Adrenal gland (tissue), 5 donors: ENCODE data around the gene PSMG4.

Experiments used
- POLR2A ChIP-seq, 2 donors: fragments of 450-650 bp; IDR thresholded peaks; one replicate each; pipeline ENCODE4 v1.6.1; 2017; ENCODE audit warnings: antibody characterized with exemption in 2 of 2, mild to moderate bottlenecking in 2 of 2, moderate library complexity in 1 of 2
- TF ChIP-seq, protein P1 (sequence below), 6 experiments: fragments of 450-650 bp in 4 of 6; fragments of 200-600 bp in 2 of 6; sonication (generic) in 1 of 6; IDR thresholded peaks; 1 replicate in 5 of 6; 2 replicates in 1 of 6; pipeline versions ENCODE4 v1.5.1 to v1.8.0; 2016 to 2021; ENCODE audit warnings: antibody characterized with exemption in 6 of 6, mild to moderate bottlenecking in 2 of 6, moderate library complexity in 1 of 6
- donor health status: DM: no; HTN: no; CAD: no.

DNA sequence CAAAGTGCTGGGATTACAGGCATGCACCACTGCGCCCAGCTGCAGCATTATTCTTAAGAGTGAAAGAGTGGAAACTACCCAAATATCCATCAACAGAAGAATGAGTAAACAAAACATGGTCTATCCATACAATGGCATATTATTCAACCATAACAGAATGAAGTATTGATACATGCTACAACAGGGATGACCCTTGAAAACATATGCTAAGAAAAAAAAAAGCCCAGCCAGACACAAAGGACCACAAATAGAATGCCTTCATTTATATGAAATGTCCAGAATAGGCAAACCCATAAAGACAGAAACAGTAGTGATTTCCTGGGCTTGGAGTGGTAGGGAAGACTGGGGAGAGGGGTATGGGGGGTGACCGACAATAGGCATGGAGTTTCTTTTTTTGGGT lies 38.4 kb upstream of the PSMG4 start:
- TF ChIP-seq, protein P1, sequence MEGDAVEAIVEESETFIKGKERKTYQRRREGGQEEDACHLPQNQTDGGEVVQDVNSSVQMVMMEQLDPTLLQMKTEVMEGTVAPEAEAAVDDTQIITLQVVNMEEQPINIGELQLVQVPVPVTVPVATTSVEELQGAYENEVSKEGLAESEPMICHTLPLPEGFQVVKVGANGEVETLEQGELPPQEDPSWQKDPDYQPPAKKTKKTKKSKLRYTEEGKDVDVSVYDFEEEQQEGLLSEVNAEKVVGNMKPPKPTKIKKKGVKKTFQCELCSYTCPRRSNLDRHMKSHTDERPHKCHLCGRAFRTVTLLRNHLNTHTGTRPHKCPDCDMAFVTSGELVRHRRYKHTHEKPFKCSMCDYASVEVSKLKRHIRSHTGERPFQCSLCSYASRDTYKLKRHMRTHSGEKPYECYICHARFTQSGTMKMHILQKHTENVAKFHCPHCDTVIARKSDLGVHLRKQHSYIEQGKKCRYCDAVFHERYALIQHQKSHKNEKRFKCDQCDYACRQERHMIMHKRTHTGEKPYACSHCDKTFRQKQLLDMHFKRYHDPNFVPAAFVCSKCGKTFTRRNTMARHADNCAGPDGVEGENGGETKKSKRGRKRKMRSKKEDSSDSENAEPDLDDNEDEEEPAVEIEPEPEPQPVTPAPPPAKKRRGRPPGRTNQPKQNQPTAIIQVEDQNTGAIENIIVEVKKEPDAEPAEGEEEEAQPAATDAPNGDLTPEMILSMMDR (IDR thresholded peaks at IDR 0.05), result no peak
- TF ChIP-seq POLR2A (IDR thresholded peaks at IDR 0.05), result no peak
